Measurements from ENCODE around the gene MRPL10.

GRCh38 chr17:47823519-47823918, 7.8 kb downstream of the MRPL10 start:
- TF ChIP-seq CTCF (IDR thresholded peaks at IDR 0.05) (no peak), POLR2A (IDR thresholded peaks at IDR 0.05) (no peak), EP300 (IDR thresholded peaks at IDR 0.05) (no peak)
